ENCODE data around the gene GIPC2. TPM values are rescaled to one million over a fixed set of nuclear protein-coding genes. Genes with fewer than 3 reads are reported as not detected.
A peak's percentile ranks its signal among the peaks of the same experiment; 100 is the strongest.

Gene GIPC2
- 0.12 TPM in 1 of 2 replicates, not detected in the other for total RNA-seq (2013; cell fraction: nucleolus; rRNA removed)
- total RNA-seq (2014; rRNA removed) (0.05 TPM in 1 of 2 replicates, not detected in the other), total RNA-seq (2014; rRNA removed; fragmentation: Illumina TruSeq; extraction: Trizol) (0.09 TPM in 2 replicates), total RNA-seq (2021) (0.08 and 0.11 TPM in 2 replicates), polyA plus RNA-seq (2011; rRNA removed) (0.04 and 0.33 TPM in 2 replicates), polyA plus RNA-seq (2014; fragmentation: Illumina TruSeq; extraction: Trizol) (0.03 TPM in 1 of 2 replicates, not detected in the other), polyA plus RNA-seq (2014; fragmentation: Nextera tagmentation; extraction: Ambion mirVana) (under 1 TPM; 0.04 to 0.10 TPM), polyA plus RNA-seq (2014; rRNA removed) (0.04 and 0.08 TPM in 2 replicates), polyA plus RNA-seq (2016; fragmentation: Nextera tagmentation; extraction: Ambion mirVana) (under 1 TPM in 1 of 2 experiments, not detected in 1; 0.23 TPM), polyA minus RNA-seq (2011; rRNA and poly(A)+ RNA removed) (not detected in 2 replicates), Bru-seq, nascent RNA (percentile 15 among the genes with signal in this experiment), BruChase-seq, experiment 1, labeled RNA remaining after a 6-hour chase (percentile 20 among the genes with signal in this experiment), BruChase-seq, experiment 2, labeled RNA remaining after a 2-hour chase (percentile 33 among the genes with signal in this experiment)
- not detected for polyA plus RNA-seq (2011; ENCODE audit: low read depth)
- not detected in 2 replicates for polyA plus RNA-seq (2011; cell fraction: cytosol; rRNA removed)
- 0.03 TPM in 1 of 2 replicates, not detected in the other for polyA plus RNA-seq (2011; cell fraction: nucleus; rRNA removed)
- not detected in 2 replicates for polyA plus RNA-seq (2012)
- polyA minus RNA-seq (2011; cell fraction: cytosol; rRNA and poly(A)+ RNA removed), result not detected in 2 replicates
- polyA minus RNA-seq (2011; cell fraction: nucleus; rRNA and poly(A)+ RNA removed), result not detected in 2 replicates
- long read RNA-seq, experiment 1, partial matches to known transcripts, result 0 of 1 reads
- long read RNA-seq, experiment 1, other reads (novel, unspliced or antisense), result 1 of 1 reads
- long read RNA-seq, experiment 2, partial matches to known transcripts, result 0 of 2 reads
- long read RNA-seq, experiment 2, other reads (novel, unspliced or antisense), result 2 of 2 reads

GRCh38 chr1:78045926-78046778 lies at the start of gene GIPC2:
Gene GIPC2 (plus strand): TSS chr1:78045966. CDS start chr1:78046095, 129 bp downstream.
- H2AFZ ChIP-seq (ENCODE audit: control insufficient read depth, low read depth, low read length), result peak within 1 kb of the TSS; percentile 58
- WGBS (ENCODE audit: insufficient coverage, insufficient replicate concordance, low lambda C conversion rate, missing lambda C conversion rate), result 20% methylated on average over 84 of the region's 85 CpGs
- ChIA-PET CTCF (interaction anchor here (2.2 kb wide), 1 partner anchor 85 kb away, joined by 6 read pairs; no protein-coding TSS in a partner anchor), POLR2A (no interaction called here), RAD21 (ENCODE audit: unreplicated experiment) (no interaction called here), SMC1A (ENCODE audit: uncharacterized antibody, unreplicated experiment) (interaction anchor here (0.7 to 0.9 kb wide), 2 partner anchors 12 to 856 kb away, joined by 3 to 4 read pairs; no protein-coding TSS in a partner anchor)
- in situ Hi-C loops (cut with MboI) (no loop called here), intact Hi-C loops (cut with micrococcal nuclease; ENCODE audit: unreplicated experiment) (no loop called here)
- peak within 1 kb of the TSS; percentile 95 for H3K4me2 ChIP-seq (ENCODE audit: control insufficient read depth, insufficient read depth)
- no peaks in the 10 kb centered on the region for H3K9me3 ChIP-seq (replicated peaks; ENCODE audit: control insufficient read depth, insufficient read depth, low read length)
- no peak within 1 kb of the TSS for H3K27ac ChIP-seq (ENCODE audit: control insufficient read depth, insufficient read depth)
- no peak for TF ChIP-seq REST (IDR thresholded peaks at IDR 0.05; ENCODE audit: low read depth, low read length)
- peak; percentile 85 for TF ChIP-seq HDAC6 (IDR thresholded peaks at IDR 0.05; ENCODE audit: unreplicated experiment)
- no peak for TF ChIP-seq ESRRA (IDR thresholded peaks at IDR 0.05; ENCODE audit: low read length)
- TF ChIP-seq RBBP5 (conservative IDR thresholded peaks at IDR 0.05), result no peak
- TF ChIP-seq SUZ12 (IDR thresholded peaks at IDR 0.05; ENCODE audit: unreplicated experiment), result peak; percentile 69
- no peak for TF ChIP-seq ZSCAN29 (IDR thresholded peaks at IDR 0.05)
- 0 out of 2 replicates have a peak, but pooled peaks have one; percentile 15 for TF ChIP-seq NR2F1 (conservative IDR thresholded peaks at IDR 0.05)
- TF ChIP-seq SREBF1 (IDR thresholded peaks at IDR 0.05; ENCODE audit: low read length), result no peak
- no peak for TF ChIP-seq EZH2 (IDR thresholded peaks at IDR 0.05; ENCODE audit: borderline replicate concordance, control insufficient read depth, low read depth, low read length)
- TF ChIP-seq EED (IDR thresholded peaks at IDR 0.05; ENCODE audit: low read depth), result 0 out of 2 replicates have a peak, but pooled peaks have one; percentile 30
- no peaks in the 10 kb centered on the region for H3K79me2 ChIP-seq (ENCODE audit: control insufficient read depth, insufficient read depth, low read length)
- peak within 1 kb of the TSS; percentile 62 for H3K4me3 ChIP-seq
- H3K4me1 ChIP-seq (ENCODE audit: control insufficient read depth, insufficient read depth, low read length), result peaks cover 12% of the 10 kb centered on the region
- no TSS peak for BruUV-seq (replicated peaks)
- ATAC-seq (peak; percentile 43), DNase-seq (ENCODE audit: low read depth, low spot score) (no peak), FAIRE-seq (no peak)
- peaks cover 9 to 10% of the 10 kb centered on the region in 2 experiments for H3K27me3 ChIP-seq (replicated peaks in 1 of 2; ENCODE audit: control insufficient read depth in 2 of 2, insufficient read depth in 2 of 2, low read length in 1 of 2)
- H3K9ac ChIP-seq (ENCODE audit: control insufficient read depth, insufficient read depth, low read length), result no peak within 1 kb of the TSS
- H4K20me1 ChIP-seq (ENCODE audit: control insufficient read depth, insufficient read depth), result no peaks in the 10 kb centered on the region; the same call in 1 of the 2 replicates
- no peaks in the 10 kb centered on the region for H3K36me3 ChIP-seq (ENCODE audit: control insufficient read depth in 2 of 2, insufficient read depth in 2 of 2, low read length in 1 of 2)

All from GM12878 (cell line).